GM21526 (cell line): Measurements from ENCODE around the gene BRCA1.
"Not testable (repeated sequence)": the region's sequence is repeated elsewhere in the genome, so short reads cannot be mapped to it uniquely, and the experiment has no call there.

Source experiments
- ATAC-seq: cut with Tn5 transposase; IDR thresholded peaks from one replicate; pipeline ENCODE4 v1.9.1; 2021; ENCODE audit warnings: moderate library complexity; ENCODE audit not compliant: unreplicated experiment, low FRiP score

Gene BRCA1

GRCh38 chr17:43134774-43135453, 9.8 kb upstream of the BRCA1 start:
- no peak for ATAC-seq

GRCh38 chr17:43133439-43133838, 8.3 kb upstream of the BRCA1 start:
- ATAC-seq = not testable (repeated sequence)

GRCh38 chr17:43132117-43132516, 7.0 kb upstream of the BRCA1 start:
- ATAC-seq = no peak

GRCh38 chr17:43129671-43130010, 4.5 kb upstream of the BRCA1 start:
- no peak for ATAC-seq

- ATAC-seq = not testable (repeated sequence)
Measured at GRCh38 chr17:43127333-43127876, 2.2 kb upstream of the BRCA1 start.

- ATAC-seq = no peak
Measured at GRCh38 chr17:43126911-43127290, 1.7 kb upstream of the BRCA1 start.

GRCh38 chr17:43125967-43126910, 1.1 kb upstream of the BRCA1 start:
- ATAC-seq = no peak

- no peak for ATAC-seq
Measured at GRCh38 chr17:43118679-43119615, 6.2 kb downstream of the BRCA1 start.

GRCh38 chr17:43114151-43114552, 11.0 kb downstream of the BRCA1 start:
- no peak for ATAC-seq

GRCh38 chr17:43106552-43106951, 18.6 kb downstream of the BRCA1 start:
- no peak for ATAC-seq

GRCh38 chr17:43105146-43105545, 20.0 kb downstream of the BRCA1 start:
- ATAC-seq = no peak

GRCh38 chr17:43104665-43105064, 20.5 kb downstream of the BRCA1 start:
- no peak for ATAC-seq

GRCh38 chr17:43095364-43095763, 29.8 kb downstream of the BRCA1 start:
- ATAC-seq = not testable (repeated sequence)

GRCh38 chr17:43094129-43094835, 30.9 kb downstream of the BRCA1 start:
- ATAC-seq = no peak

- ATAC-seq = no peak
Measured at GRCh38 chr17:43092901-43093300, 32.3 kb downstream of the BRCA1 start.

GRCh38 chr17:43090022-43090421, 35.1 kb downstream of the BRCA1 start:
- ATAC-seq = no peak

- ATAC-seq = no peak
Measured at GRCh38 chr17:43085474-43085873, 39.7 kb downstream of the BRCA1 start.

GRCh38 chr17:43079641-43080302, 45.4 kb downstream of the BRCA1 start:
- no peak for ATAC-seq

- no peak for ATAC-seq
Measured at GRCh38 chr17:43074869-43075268, 50.3 kb downstream of the BRCA1 start.
